HG03442 (cell line): Measurements from ENCODE around the gene MLXIP.

Experiments used
- ATAC-seq: cut with Tn5 transposase; IDR thresholded peaks from one replicate; pipeline ENCODE4 v1.9.1; 2021; ENCODE audit warnings: mild to moderate bottlenecking, moderate library complexity; ENCODE audit not compliant: unreplicated experiment

The MLXIP gene

DNA sequence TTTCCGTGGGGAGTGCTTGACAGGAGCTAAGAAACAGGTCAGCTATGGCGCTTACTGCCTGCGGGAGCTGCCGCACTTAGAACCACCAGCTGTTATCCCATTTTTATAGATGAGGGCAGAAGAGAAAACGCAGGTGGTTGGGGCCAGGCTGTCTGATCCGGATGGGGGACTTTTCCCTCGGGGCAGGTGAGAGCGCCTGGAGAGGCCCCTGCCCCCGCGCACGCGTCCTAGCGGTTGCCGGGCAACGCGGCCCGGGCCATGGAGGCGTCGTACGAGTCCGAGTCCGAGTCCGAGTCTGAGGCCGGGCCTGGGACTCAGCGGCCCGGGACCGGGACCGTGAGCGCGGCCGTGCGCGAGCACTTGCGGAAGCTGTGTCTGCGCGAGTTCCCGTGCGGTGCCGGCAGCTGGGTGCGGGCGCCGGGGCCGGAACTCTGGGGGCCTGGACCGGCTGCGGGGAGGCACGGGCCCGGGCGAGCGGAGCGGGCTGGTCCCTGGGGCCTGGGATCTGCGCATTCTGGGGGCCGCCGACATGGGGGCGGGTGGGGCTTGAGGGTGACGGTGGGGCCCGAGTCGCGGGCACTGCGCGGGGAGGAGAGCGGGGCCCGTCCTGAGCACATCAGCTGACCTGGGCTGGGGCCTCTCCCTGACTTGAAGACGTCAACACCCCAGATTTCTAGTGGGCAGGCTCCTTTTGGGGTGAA, 104.5 kb downstream of the MLXIP start, which contains the start of gene LRRC43:
LRRC43 (plus strand) TSS at position 237 of the 701 bp plus-strand sequence; CDS start at position 259, 22 bp downstream.
- ATAC-seq: no peak

DNA sequence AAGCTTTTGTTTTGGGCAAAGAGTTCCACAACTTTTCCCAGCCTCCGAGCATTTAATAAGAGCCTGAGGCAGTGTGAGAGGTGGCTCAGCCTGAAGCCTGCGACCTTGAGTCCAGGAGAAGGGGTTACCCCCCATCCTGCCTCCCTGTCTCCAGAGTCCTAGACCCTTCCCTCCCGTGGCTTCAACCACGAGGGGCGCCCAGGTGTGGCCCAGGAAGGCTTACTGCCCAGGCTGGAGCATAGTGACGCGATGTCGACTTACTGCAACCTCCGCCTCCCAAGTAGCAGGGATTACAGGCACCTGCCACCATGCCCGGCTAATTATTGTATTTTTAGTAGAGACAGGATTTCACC, 105.0 kb downstream of the MLXIP start:
- no peak for ATAC-seq

DNA sequence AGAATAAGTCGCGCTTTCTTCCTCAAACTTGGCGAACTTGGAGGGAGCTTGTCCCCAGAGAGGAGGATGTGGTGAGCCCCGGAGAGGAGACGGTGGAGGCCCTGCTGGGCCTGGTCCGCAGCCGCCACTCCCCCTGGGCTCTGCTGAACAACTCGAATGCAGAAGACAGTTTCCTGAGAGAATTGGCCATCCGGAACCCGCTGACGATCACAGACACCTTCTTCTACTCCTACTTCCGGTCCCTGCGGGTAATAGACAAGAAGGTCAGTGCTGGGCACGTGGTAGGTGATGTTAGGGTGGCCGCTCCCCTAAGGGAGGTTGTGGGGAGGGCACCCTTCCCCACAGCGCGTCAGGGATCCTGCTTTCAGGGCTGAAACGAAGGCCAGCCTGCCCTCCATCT, 106.0 kb downstream of the MLXIP start:
- no peak for ATAC-seq

DNA sequence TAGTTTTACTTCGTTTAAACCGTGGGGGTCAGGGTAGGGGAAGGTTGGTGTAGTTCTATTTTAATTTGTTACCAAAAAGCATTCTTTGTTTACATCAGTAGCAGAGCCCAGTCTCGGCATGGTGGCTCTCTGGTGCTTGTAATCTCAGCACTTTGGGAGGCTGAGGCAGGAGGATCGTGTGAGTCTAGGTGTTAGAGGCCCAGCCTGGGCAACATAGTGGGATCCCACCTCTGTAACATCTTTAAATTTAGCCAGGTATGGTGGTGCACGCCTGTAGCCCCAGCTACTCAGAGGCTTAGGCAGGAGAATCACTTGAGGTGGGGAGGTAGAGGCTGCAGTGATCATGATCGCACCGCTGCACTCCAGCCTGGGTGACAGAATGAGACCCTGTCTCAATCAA, 106.5 kb downstream of the MLXIP start:
- no peak for ATAC-seq

DNA sequence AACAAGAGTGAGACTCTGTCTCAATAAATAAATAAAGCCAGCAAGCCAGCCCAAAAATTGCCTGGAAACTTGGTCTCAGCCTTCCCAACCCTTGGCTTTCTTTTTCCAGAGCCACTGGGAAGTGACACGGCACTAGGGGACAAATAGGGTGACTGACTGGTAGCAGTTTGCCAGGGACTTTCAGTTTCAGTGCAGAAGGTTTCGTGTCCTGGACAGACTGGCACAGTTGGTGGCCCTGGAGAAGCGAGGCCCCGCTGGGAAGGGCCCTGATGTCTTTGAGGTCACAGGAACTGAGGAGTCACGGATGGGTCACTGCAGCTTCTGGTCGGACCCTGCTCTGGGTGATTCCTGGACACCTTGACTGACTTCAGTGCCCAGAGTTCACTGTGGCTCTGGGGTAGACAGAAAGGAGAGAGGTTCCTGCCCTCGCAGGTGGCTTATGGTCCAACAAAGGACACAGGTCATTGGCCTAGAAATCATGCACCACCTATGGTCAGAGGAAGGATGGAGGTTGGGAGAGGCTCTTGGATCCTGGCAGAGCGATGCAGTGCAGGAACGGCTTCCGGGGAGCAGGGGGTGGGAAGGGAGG, 107.0 kb downstream of the MLXIP start:
- no peak for ATAC-seq

DNA sequence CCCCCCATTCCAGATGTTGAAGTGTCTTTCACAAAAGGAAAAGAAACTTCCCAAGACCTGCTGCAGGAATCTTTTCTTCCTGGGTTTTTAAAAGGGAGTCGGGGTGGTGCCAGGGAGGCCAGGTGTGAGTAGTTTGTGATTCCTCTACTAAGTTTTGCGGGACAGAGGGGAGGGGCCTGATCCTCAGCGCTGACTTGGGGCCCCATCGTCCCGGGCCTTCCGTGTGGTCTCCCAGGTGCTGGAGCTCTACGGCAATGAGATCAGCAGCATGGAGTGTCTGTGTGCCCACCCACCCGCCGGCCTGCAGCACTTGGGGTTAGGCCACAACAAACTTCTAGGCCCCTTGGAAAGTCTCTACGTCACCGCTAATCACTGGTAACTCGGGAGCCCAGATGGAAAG, 108.9 kb downstream of the MLXIP start:
- ATAC-seq: no peak

DNA sequence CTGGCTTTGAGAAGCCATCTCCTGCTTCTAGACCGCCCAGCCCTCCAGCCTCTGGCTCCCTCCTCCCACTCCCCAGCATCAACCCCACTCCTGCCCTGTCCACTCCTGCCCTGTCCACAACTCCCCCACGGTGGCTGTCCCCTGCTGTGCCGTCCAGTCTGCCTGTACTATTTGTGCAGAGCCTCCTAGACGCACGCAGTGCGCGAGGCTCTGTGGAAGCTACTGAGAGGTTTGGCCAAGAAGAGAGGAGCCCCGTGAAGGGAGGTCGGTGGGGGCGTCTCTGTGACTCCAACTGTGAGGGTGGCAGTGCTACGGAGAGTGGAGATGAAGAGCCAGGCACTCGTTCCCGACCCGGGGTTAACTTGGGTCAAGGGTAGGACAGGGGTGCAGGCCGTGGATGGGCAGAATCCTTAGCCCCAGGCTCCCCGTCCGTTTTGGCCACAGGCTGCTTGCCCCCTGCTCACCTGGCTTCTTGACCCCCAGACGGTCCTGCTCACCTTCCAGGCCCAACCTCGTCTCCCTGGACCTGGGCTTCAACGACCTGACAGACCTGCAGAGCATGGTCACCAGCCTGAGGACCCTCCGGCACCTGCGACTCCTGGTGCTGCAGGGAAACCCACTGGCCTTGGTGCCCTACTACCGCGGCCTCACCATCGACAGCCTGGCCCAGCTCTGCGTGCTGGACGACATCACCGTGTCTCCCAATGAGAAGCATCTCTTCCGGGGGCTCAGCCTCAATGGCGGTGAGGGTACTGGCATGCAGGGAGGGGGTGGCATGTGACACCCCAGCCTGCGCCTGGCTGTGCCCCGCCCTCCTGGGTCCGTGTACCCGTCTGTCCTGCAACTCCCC, 111.3 kb downstream of the MLXIP start:
- ATAC-seq: no peak

DNA sequence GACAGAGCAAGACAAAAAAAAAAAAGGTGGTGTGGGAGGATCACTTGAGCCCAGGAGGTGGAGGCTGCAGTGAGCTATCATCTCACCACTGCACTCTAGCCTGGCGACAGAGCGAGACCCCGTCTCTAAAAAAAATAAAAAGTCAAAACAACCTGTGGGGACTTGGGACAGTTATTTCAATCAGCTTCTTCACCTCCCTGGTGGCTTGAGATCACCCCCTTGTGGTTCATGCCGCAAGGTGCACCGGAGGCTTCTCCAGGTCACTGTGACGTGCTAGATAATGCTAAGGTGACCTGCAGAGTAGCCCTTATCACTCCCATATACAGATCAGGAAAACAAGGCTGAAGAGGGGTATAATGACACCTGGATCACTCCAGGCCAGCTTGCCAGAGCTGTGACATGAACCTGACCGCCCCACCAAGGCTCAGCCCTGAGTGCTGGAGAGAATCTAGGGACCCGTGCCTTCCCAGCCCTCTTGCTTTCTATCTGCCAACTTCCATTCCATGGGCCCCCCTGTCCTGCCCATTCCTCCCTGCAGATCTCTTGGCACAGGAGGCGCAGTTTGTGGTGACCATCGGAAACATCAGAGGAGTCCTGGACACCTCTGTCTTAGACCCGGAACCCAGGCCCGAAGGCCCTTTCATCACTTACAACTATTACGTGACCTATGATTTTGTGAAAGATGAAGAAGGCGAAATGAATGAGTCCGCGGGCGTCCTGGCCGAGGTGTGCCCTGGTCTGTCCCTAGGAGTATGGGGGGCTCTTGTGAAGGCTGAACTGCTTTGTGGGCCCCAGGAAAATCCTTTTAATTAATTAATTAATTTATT, 112.5 kb downstream of the MLXIP start:
- ATAC-seq: no peak

DNA sequence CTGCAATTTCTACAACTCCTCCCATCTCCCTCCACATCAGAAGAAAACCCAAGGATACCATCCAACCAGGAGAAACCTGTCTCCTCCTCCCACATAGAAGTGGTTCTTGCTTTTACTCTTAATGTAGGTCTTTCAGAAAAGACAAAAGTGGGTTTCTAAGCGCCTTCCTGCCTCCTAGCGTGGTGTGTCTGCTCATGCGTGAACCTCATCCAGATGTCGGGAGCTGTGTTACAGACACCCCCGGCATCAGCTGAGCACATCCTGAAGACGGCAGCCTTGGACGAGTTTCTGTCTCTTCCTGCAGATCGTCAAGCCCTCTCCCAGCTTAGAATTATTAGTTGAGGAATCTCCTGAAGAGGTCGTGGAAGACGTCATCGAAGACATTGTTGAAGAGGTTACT, 113.9 kb downstream of the MLXIP start:
- no peak for ATAC-seq

DNA sequence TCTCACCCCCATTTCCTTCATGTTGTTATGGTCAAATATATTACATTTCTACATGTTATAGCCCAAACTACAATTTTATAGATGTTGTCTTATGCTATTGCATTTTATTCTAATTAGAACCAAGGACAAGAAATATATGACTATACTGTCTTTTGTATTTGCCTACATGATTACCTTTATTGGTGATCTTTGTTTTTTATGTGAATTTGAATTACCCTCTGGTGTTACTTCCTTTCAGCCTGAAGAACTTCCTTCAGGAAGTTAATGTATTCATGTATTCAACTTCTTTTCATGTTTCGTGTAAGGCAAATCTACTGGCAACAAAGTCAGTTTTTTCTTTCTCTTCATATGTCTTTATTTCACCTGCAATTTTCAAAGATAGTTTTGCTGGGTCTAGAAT, 116.2 kb downstream of the MLXIP start:
- ATAC-seq: no peak

DNA sequence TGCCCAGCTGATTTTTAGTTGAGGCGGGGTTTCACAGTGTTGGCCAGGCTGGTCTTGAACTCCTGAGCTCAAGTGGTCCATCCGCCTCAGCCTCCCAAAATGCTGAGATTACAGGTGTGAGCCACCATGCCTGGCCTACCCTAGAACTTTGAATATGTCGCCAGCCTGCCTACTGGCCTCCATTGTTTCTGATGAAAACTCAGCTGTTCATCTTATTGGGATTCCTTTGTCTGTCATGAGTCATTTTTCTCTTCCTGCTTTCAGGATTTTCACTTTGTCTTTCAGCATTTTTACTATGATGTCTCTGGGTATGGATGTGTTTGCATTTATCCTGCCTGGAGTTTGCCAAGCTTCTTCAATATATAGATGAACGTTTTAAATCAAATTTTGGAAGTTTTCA, 116.8 kb downstream of the MLXIP start:
- no peak for ATAC-seq
